Endothelial cell of umbilical vein (primary cell): Measurements from ENCODE around the gene LRP1B. TPM values are rescaled to one million over a fixed set of nuclear protein-coding genes. Genes with fewer than 3 reads are reported as not detected.

Experiments used
- BruUV-seq: library from RNA; stranded (reverse); fragments of 400-500 nt; replicated peaks from 2 replicates; lab custom pipeline; 2021; lab: Mats Ljungman, UMichigan
- CTCF ChIA-PET: fragments of 300-600, 350-600 bp; sonication (Branson Sonifier 250); formaldehyde crosslinking; loops from one replicate; lab custom pipeline; 2021; ENCODE audit warnings: antibody characterized with exemption, inconsistent platforms; lab: Charles Lee
- POLR2A ChIA-PET: fragments of 300-600, 350-600 bp; sonication (Branson Sonifier 250); formaldehyde crosslinking; loops from one replicate; lab custom pipeline; 2021; ENCODE audit warnings: antibody characterized with exemption, inconsistent platforms; lab: Charles Lee
- DNase-seq: peaks from one replicate; pipeline ENCODE4 v3.0.0-alpha.2; 2011; ENCODE audit warnings: low read depth, low spot score
- FAIRE-seq: peaks from 2 replicates; lab custom pipeline; 2011; peaks lifted over from hg19 to GRCh38; lab: Jason Lieb, UNC
- H2AFZ ChIP-seq: 2 replicates; pipeline ENCODE4 v1.6.0; 2012; ENCODE audit warnings: low read depth, low read length, control low read depth, inconsistent platforms
- H3K27ac ChIP-seq: 2 replicates; pipeline ENCODE4 v1.5.1; 2011; ENCODE audit warnings: low read depth, mild to moderate bottlenecking, control low read depth, low read length, moderate library complexity; ENCODE audit not compliant: insufficient read depth
- H3K27me3 ChIP-seq, 2 experiments: 2 replicates each; pipeline versions ENCODE4 v1.6.0 to v1.6.1; 2011; ENCODE audit warnings: low read length in 2 of 2, mixed read lengths in 1 of 2; ENCODE audit not compliant: control insufficient read depth in 2 of 2, insufficient read depth in 2 of 2
- H3K36me3 ChIP-seq, 2 experiments: 2 replicates in 1 of 2; 3 replicates in 1 of 2; pipeline ENCODE4 v1.5.1; 2011; ENCODE audit warnings: low read length in 2 of 2, mild to moderate bottlenecking in 1 of 2, moderate library complexity in 1 of 2; ENCODE audit not compliant: control insufficient read depth in 2 of 2, insufficient read depth in 2 of 2; ENCODE audit errors: extremely low read depth in 1 of 2
- H3K4me1 ChIP-seq: 3 replicates; pipeline ENCODE4 v1.5.1; 2011; ENCODE audit warnings: mild to moderate bottlenecking, low read length; ENCODE audit not compliant: control insufficient read depth, insufficient read depth; ENCODE audit errors: extremely low read depth
- H3K4me2 ChIP-seq: 2 replicates; pipeline ENCODE4 v1.6.1; 2011; ENCODE audit warnings: low read length, control low read depth, mixed read lengths; ENCODE audit not compliant: insufficient read depth
- H3K4me3 ChIP-seq, 3 experiments: fragments of 200-600 bp in 1 of 3; sonication (generic), shearing (Covaris generic) in 1 of 3; replicated peaks in 1 of 3; 2 replicates each; pipeline ENCODE4 v1.5.1; 2011 to 2016; ENCODE audit warnings: control low read depth in 3 of 3, low read length in 3 of 3, mild to moderate bottlenecking in 2 of 3, inconsistent platforms in 1 of 3, low read depth in 1 of 3, moderate library complexity in 1 of 3; ENCODE audit not compliant: insufficient read depth in 1 of 3
- H3K79me2 ChIP-seq: 2 replicates; pipeline ENCODE4 v1.6.0; 2012; ENCODE audit warnings: low read length, inconsistent platforms; ENCODE audit not compliant: control insufficient read depth, insufficient read depth
- H3K9ac ChIP-seq: replicated peaks from 2 replicates; pipeline ENCODE3; 2011; ENCODE audit warnings: low read length, control low read depth; ENCODE audit not compliant: insufficient read depth; ENCODE audit errors: extremely low read depth
- H3K9me1 ChIP-seq: replicated peaks from 3 replicates; pipeline ENCODE4 v1.6.0; 2011; ENCODE audit warnings: mild to moderate bottlenecking, low read length; ENCODE audit not compliant: control insufficient read depth, insufficient read depth; ENCODE audit errors: extremely low read depth
- H3K9me3 ChIP-seq: replicated peaks from 2 replicates; pipeline ENCODE4 v1.5.1; 2012; ENCODE audit warnings: low read length, inconsistent platforms; ENCODE audit not compliant: control insufficient read depth, insufficient read depth
- H4K20me1 ChIP-seq: replicated peaks from 2 replicates; pipeline ENCODE3; 2011; ENCODE audit warnings: mild to moderate bottlenecking, low read length; ENCODE audit not compliant: control insufficient read depth, insufficient read depth; ENCODE audit errors: extremely low read depth
- CTCF ChIP-seq, 2 donors: IDR thresholded peaks; 1 replicate in 1 of 2; 2 replicates in 1 of 2; pipeline ENCODE4 v1.5.1; 2011; ENCODE audit warnings: low read length in 2 of 2, mild to moderate bottlenecking in 2 of 2, moderate library complexity in 2 of 2, control low read depth in 1 of 2, inconsistent platforms in 1 of 2, low read depth in 1 of 2; ENCODE audit not compliant: insufficient read depth in 1 of 2; ENCODE audit errors: extremely low read depth in 1 of 2
- EZH2 ChIP-seq: IDR thresholded peaks from 2 replicates; pipeline ENCODE4 v1.6.1; 2012; ENCODE audit warnings: borderline replicate concordance, low read depth, mild to moderate bottlenecking, moderate library complexity, low read length, inconsistent platforms; ENCODE audit not compliant: severe bottlenecking
- FOS ChIP-seq: IDR thresholded peaks from 2 replicates; pipeline ENCODE4 v1.6.1; 2011; ENCODE audit warnings: mild to moderate bottlenecking, low read length, moderate library complexity, borderline replicate concordance; ENCODE audit not compliant: insufficient read depth
- GATA2 ChIP-seq: IDR thresholded peaks from 2 replicates; pipeline ENCODE4 v1.7.0; 2011; ENCODE audit warnings: low read depth, mild to moderate bottlenecking, moderate library complexity, mixed read lengths, low read length; ENCODE audit not compliant: insufficient read length, insufficient read depth
- JUN ChIP-seq: IDR thresholded peaks from 2 replicates; pipeline ENCODE4 v1.6.1; 2011; ENCODE audit warnings: borderline replicate concordance, low read depth; ENCODE audit not compliant: insufficient read length, insufficient read depth
- MYC ChIP-seq: IDR thresholded peaks from one replicate; pipeline ENCODE4 v1.6.1; 2011; ENCODE audit warnings: mild to moderate bottlenecking, low read depth, low read length
- POLR2A ChIP-seq: IDR thresholded peaks from 2 replicates; pipeline ENCODE4 v1.6.1; 2012; ENCODE audit warnings: low read depth, mild to moderate bottlenecking, control low read depth, low read length
- POLR2AphosphoS5 ChIP-seq: IDR thresholded peaks from 2 replicates; pipeline ENCODE4 v1.6.1; 2012; ENCODE audit warnings: low read depth, mild to moderate bottlenecking, control low read depth, low read length, moderate library complexity; ENCODE audit not compliant: insufficient read depth
- dilution Hi-C: fragments of 300-500 bp; cut with MboI; formaldehyde crosslinking; loops from one replicate; pipeline ENCODE4 v1.15.0; 2019; ENCODE audit warnings: low sequenced_read_pairs; ENCODE audit not compliant: extremely low pct_ligation_motif_present
- intact Hi-C: fragments of 100-400 bp; cut with micrococcal nuclease; formaldehyde crosslinking; loops from one replicate; pipeline ENCODE4 v1.10.0; 2022
- polyA plus RNA-seq, 4 experiments: library from polyadenylated mRNA; depleted of rRNA in 3 of 4; stranded (reverse) in 3 of 4; unstranded in 1 of 4; fragments of >200 nt; gene quantifications; 2 replicates each; pipeline versions ENCODE4 v1.2.1 to v1.2.3, GENCODE V29; 2011 to 2012; ENCODE audit warnings: missing spikeins in 1 of 4
- total RNA-seq: library from RNA; stranded (reverse); gene quantifications from 2 replicates; pipeline ENCODE4 v1.2.3, GENCODE V29; 2021
- TF ChIP-seq, protein P1 (sequence below): IDR thresholded peaks from 2 replicates; pipeline ENCODE4 v1.6.1; 2011; ENCODE audit not compliant: insufficient read depth, insufficient read length

The LRP1B gene
- total and polyA plus RNA-seq, 2 donors (not counting 3 experiments of a cell fraction or from before 2014, with no cell fraction given), result 0.03 to 0.07 TPM

GRCh38 chr2:141900826-141901225 lies 230.0 kb downstream of the LRP1B start:
- dilution Hi-C loops, result no loop called here
- FAIRE-seq, result no peak

More at GRCh38 chr2:141900826-141901225, 230.0 kb downstream of the LRP1B start:
- TF ChIP-seq EZH2 (no peak), CTCF (IDR thresholded peaks at IDR 0.05; ENCODE audit: extremely low read depth in 1 of 2, insufficient read depth in 1 of 2, low read depth in 1 of 2, low read length in 2 of 2) (no peak), JUN (no peak), GATA2 (no peak), POLR2AphosphoS5 (no peak), MYC (no peak), POLR2A (no peak), FOS (no peak)
- TF ChIP-seq, protein P1, sequence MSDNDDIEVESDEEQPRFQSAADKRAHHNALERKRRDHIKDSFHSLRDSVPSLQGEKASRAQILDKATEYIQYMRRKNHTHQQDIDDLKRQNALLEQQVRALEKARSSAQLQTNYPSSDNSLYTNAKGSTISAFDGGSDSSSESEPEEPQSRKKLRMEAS, result no peak
- H3K27me3 ChIP-seq, result no peaks in the 10 kb centered on the region
- H3K79me2 ChIP-seq, result no peaks in the 10 kb centered on the region
- intact Hi-C loops, result no loop called here
- ChIA-PET POLR2A (no interaction called here), CTCF (no interaction called here)
- no peaks in the 10 kb centered on the region for H3K36me3 ChIP-seq
- no peak overlapping the region for H3K27ac ChIP-seq
- H3K4me2 ChIP-seq, result no peak overlapping the region
- H3K4me3 ChIP-seq, result no peak overlapping the region
- no peaks in the 10 kb centered on the region for H3K9me1 ChIP-seq
- H3K9me3 ChIP-seq, result no peaks in the 10 kb centered on the region
- H3K9ac ChIP-seq, result no peak overlapping the region
- no TSS peak for BruUV-seq
- no peaks in the 10 kb centered on the region for H4K20me1 ChIP-seq
- H3K4me1 ChIP-seq, result no peaks in the 10 kb centered on the region
- no peak for DNase-seq
- H2AFZ ChIP-seq, result no peak overlapping the region
